ENCODE measurements around the gene KRT7. TPM values are rescaled to one million over a fixed set of nuclear protein-coding genes. Genes with fewer than 3 reads are reported as not detected.
A peak's percentile ranks its signal among the peaks of the same experiment; 100 is the strongest.

The KRT7 gene
- total RNA-seq, 4 donors from 2014 or later, result 2.5 to 248 (median 111) TPM

GRCh38 chr12:52199294-52199919 lies 33.6 kb upstream of the KRT7 start:
- DNase-seq (ENCODE audit: low spot score) (no peak), ATAC-seq (ENCODE audit: low FRiP score) (no peak)
- TF ChIP-seq, protein P1, sequence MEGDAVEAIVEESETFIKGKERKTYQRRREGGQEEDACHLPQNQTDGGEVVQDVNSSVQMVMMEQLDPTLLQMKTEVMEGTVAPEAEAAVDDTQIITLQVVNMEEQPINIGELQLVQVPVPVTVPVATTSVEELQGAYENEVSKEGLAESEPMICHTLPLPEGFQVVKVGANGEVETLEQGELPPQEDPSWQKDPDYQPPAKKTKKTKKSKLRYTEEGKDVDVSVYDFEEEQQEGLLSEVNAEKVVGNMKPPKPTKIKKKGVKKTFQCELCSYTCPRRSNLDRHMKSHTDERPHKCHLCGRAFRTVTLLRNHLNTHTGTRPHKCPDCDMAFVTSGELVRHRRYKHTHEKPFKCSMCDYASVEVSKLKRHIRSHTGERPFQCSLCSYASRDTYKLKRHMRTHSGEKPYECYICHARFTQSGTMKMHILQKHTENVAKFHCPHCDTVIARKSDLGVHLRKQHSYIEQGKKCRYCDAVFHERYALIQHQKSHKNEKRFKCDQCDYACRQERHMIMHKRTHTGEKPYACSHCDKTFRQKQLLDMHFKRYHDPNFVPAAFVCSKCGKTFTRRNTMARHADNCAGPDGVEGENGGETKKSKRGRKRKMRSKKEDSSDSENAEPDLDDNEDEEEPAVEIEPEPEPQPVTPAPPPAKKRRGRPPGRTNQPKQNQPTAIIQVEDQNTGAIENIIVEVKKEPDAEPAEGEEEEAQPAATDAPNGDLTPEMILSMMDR (IDR thresholded peaks at IDR 0.05), result no peak

GRCh38 chr12:52200086-52200780 lies 32.8 kb upstream of the KRT7 start:
- TF ChIP-seq, protein P1 (IDR thresholded peaks at IDR 0.05), result no peak
- ATAC-seq (ENCODE audit: low FRiP score) (no peak), DNase-seq (ENCODE audit: low spot score) (no peak)

DNA sequence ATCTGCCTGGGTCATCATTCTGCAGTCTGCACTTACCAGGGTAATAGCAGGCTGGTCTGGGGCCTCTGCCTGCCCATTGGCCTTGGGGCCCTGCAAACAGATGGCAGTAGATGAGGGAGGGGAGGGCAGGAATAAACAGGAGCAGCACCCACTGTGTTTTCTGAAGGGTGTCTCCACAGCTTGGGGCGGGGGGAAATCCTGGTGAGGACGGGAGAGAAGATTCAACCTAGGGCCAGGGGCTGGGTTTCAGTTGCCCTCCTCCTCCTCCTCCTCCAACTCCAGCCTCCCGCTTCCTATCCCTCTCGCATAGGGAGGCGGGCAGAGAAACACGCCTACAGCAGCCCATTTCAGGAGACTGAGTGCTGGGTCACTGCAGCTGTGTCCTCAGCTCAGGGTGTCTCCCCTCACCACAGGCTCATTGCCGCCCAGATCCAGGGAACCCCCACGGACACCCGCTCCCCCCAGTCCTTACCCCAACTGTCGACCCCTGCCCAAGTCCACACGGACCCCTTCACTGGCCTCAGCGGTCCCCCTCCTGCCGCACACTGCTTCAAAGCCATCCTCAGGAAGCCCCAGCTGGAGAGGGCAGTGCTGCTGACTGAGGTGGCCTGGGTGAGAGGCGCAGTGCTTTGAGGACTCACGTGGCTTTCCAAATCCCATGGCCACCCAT lies 32.1 kb upstream of the KRT7 start:
- TF ChIP-seq, protein P1 (IDR thresholded peaks at IDR 0.05), result no peak
- DNase-seq (ENCODE audit: low spot score), result no peak
- no peak for ATAC-seq (ENCODE audit: low FRiP score)

- TF ChIP-seq, protein P1 (IDR thresholded peaks at IDR 0.05), result no peak
- ATAC-seq (ENCODE audit: low FRiP score) (no peak), DNase-seq (ENCODE audit: low spot score) (no peak)
These were observed 31.6 kb upstream of the KRT7 start for GRCh38 chr12:52201451-52201839.

GRCh38 chr12:52202361-52203078 lies 30.5 kb upstream of the KRT7 start:
- peak; percentile 28 for ATAC-seq (ENCODE audit: low FRiP score)
- TF ChIP-seq, protein P1 (IDR thresholded peaks at IDR 0.05), result no peak
- no peak for DNase-seq (ENCODE audit: low spot score)

DNA sequence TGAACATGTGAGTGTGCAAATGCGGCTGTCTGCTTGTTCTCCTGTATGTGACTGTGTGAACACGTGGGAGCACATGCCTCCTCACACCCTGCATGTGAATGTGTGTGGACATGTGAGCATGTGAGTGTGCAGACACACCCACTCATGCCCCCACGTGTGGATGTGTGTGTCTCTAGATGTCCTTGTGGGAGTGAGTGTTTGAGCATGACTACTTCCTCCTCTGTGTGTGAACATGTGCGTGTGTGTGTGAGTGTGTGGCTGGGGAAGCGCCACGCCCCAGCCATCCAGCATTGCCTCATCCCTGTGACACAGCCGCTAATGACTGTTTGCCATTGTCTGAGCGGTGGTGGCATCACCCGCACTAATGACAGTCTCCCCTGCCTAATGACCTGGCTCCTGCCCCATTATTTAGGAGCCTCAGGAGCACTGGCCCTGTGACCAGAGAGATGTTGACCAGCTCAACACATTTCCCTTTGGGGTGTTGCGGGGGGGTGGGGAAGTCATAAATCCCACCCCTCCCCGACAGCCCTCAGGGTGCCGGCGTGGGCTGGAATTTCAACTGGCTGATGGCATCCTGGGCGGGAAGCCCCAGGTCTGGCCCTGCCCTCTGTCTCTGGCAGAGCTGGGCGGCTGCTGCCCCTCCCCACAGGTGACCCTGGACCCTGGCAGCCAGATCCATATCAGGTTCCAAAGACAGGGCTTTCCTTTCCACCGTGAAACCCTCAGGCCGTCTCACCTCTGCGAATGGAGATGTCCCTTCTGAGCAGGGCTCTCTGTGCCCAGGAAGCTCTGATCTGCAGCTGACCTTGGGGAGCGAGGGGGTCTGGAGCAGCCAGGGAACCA lies 29.7 kb upstream of the KRT7 start:
- TF ChIP-seq, protein P1 (IDR thresholded peaks at IDR 0.05), result no peak
- peak; percentile 29 for ATAC-seq (ENCODE audit: low FRiP score)
- DNase-seq (ENCODE audit: low spot score), result peak; percentile 77

Measured in omental fat pad (tissue), 4 donors.